ENCODE data around the gene MED25. TPM values are rescaled to one million over a fixed set of nuclear protein-coding genes. Genes with fewer than 3 reads are reported as not detected.

MED25 gene
- total and polyA plus RNA-seq, 9 of the 15 experiments (the other 6 are each of a cell fraction or from before 2014, with no cell fraction given) = 4.1 to 93.9 (median 19.3) TPM

- TF ChIP-seq SREBF2 (CRISPR knock-in tag; IDR thresholded peaks at IDR 0.05) (no peak), MYC (IDR thresholded peaks at IDR 0.05; ENCODE audit: low read depth, low read length) (peak; percentile 29; the same call in 1 of the 2 replicates), MYC (CRISPR knock-in tag; IDR thresholded peaks at IDR 0.05; ENCODE audit: borderline replicate concordance, low read depth) (no peak), ZNF644 (tag; IDR thresholded peaks at IDR 0.05; ENCODE audit: low read depth) (peak; percentile 81; the same call in 1 of the 2 replicates), TAF1 (IDR thresholded peaks at IDR 0.05; ENCODE audit: control insufficient read depth, extremely low read depth, insufficient read depth, low read length, severe bottlenecking) (peak; percentile 6), GTF2F1 (IDR thresholded peaks at IDR 0.05; ENCODE audit: low read depth, low read length) (no peak), ZNF77 (CRISPR knock-in tag; IDR thresholded peaks at IDR 0.05) (no peak), MXI1 (IDR thresholded peaks at IDR 0.05; ENCODE audit: low read depth, low read length) (peak; percentile 70; the same call in 1 of the 2 replicates), GABPA (tag; conservative IDR thresholded peaks at IDR 0.05; ENCODE audit: low read depth) (peak; percentile 96), ZNF639 (CRISPR knock-in tag; conservative IDR thresholded peaks at IDR 0.05 in 1 of 2, IDR thresholded peaks at IDR 0.05 in 1 of 2) (no peak; a peak in 1 of 4 replicates), ZBTB11 (CRISPR knock-in tag; IDR thresholded peaks at IDR 0.05) (peak in 1 of 3 experiments; percentile 83; a peak in 1 of 6 replicates), ZNF347 (CRISPR knock-in tag; IDR thresholded peaks at IDR 0.05; ENCODE audit: low read depth) (no peak), PTRF (tag; IDR thresholded peaks at IDR 0.05) (no peak), MYNN (IDR thresholded peaks at IDR 0.05) (peak; percentile 70; the same call in 1 of the 2 replicates), MYNN (CRISPR knock-in tag; IDR thresholded peaks at IDR 0.05) (no peak), CXXC5 (CRISPR knock-in tag; IDR thresholded peaks at IDR 0.05) (peak; percentile 58), NR2F6 (CRISPR knock-in tag; IDR thresholded peaks at IDR 0.05) (no peak), CEBPG (CRISPR knock-in tag; IDR thresholded peaks at IDR 0.05) (0 out of 2 replicates have a peak, but pooled peaks have one; percentile 14), CEBPG (tag; conservative IDR thresholded peaks at IDR 0.05 in 1 of 2, IDR thresholded peaks at IDR 0.05 in 1 of 2) (no peak), TAF9B (IDR thresholded peaks at IDR 0.05; ENCODE audit: partially characterized antibody) (no peak), SREBF1 (IDR thresholded peaks at IDR 0.05; ENCODE audit: borderline replicate concordance, low read depth, low read length) (peak; percentile 81; the same call in 1 of the 2 replicates)
Observed at GRCh38 chr19:49812997-49813861, 4.9 kb upstream of the MED25 start, which contains the start of gene FUZ (continued).

Data from K562 (cell line).